ENCODE data around the gene TPGS2. TPM values are rescaled to one million over a fixed set of nuclear protein-coding genes. Genes with fewer than 3 reads are reported as not detected.
A peak's percentile ranks its signal among the peaks of the same experiment; 100 is the strongest.

TPGS2 gene
- total RNA-seq, 1 donor from 2014 or later, result 65.2 TPM

- H3K9me3 ChIP-seq, result no peaks in the 10 kb centered on the region
- no peak for DNase-seq
- H3K36me3 ChIP-seq, result peaks cover 9% of the 10 kb centered on the region
- no peak for ATAC-seq
- H3K4me1 ChIP-seq, result no peaks in the 10 kb centered on the region
- no peak overlapping the region for H3K27ac ChIP-seq
- intact Hi-C loops (cut with DNase I), result no loop called here
- TF ChIP-seq CTCF (IDR thresholded peaks at IDR 0.05), result no peak
- no peaks in the 10 kb centered on the region for H3K27me3 ChIP-seq (ENCODE audit: low read depth)
- H3K4me3 ChIP-seq, result no peak overlapping the region
Measured at GRCh38 chr18:36775396-36775795, 53.4 kb downstream of the TPGS2 start.

DNA sequence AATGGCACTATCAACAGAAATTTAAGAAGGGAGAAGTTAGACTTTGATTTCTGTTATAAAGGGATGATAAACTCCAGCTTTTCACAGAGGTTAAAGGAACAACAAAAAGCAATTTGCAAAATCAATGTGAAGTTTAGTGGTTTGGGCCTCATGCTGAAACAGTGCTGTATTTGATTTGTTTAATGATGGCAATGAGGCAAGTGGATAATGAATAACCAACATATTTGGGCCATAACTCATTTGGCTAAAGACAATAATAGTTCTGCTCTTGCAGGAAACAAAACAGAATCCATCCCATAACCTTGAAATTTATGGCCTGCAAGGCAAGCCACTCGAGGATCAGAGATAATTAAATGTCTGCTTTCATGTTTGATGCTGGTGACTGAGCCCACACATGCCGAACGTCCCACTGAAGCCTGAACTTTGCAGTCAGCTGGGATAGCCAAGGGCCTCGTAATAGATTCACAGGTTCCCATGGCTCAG lies 56.5 kb downstream of the TPGS2 start:
- intact Hi-C loops (cut with DNase I), result no loop called here
- no peak for TF ChIP-seq CTCF (IDR thresholded peaks at IDR 0.05)
- Histone ChIP-seq H3K36me3 (no peaks in the 10 kb centered on the region), H3K27ac (no peak overlapping the region), H3K27me3 (ENCODE audit: low read depth) (no peaks in the 10 kb centered on the region), H3K4me1 (no peaks in the 10 kb centered on the region), H3K9me3 (no peaks in the 10 kb centered on the region), H3K4me3 (no peak overlapping the region)
- DNase-seq (no peak), ATAC-seq (no peak)

DNA sequence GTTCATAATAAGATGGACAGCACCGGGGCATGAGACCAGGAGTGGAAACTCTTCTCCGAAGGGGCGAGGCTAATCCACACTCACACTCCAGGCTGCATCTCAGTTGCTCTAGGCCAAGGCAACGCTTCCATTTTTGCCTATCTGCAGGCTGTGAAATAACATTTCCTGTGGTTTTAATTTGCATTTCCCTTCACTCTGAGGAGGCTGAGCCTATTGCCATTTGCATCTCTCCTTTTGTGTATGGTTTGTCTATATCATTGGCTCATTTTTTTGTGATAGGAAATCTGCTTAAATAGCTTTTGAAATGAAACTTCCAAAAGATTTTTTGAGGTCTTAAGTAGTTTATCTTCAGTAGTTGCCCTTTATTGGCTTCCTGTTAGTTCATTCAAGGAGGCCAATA lies 57.6 kb downstream of the TPGS2 start:
- no peaks in the 10 kb centered on the region for H3K9me3 ChIP-seq
- H3K4me1 ChIP-seq, result no peaks in the 10 kb centered on the region
- no peak for DNase-seq
- H3K27me3 ChIP-seq (ENCODE audit: low read depth), result no peaks in the 10 kb centered on the region
- intact Hi-C loops (cut with DNase I), result no loop called here
- no peaks in the 10 kb centered on the region for H3K36me3 ChIP-seq
- no peak overlapping the region for H3K4me3 ChIP-seq
- no peak for ATAC-seq
- no peak for TF ChIP-seq CTCF (IDR thresholded peaks at IDR 0.05)
- no peak overlapping the region for H3K27ac ChIP-seq

DNA sequence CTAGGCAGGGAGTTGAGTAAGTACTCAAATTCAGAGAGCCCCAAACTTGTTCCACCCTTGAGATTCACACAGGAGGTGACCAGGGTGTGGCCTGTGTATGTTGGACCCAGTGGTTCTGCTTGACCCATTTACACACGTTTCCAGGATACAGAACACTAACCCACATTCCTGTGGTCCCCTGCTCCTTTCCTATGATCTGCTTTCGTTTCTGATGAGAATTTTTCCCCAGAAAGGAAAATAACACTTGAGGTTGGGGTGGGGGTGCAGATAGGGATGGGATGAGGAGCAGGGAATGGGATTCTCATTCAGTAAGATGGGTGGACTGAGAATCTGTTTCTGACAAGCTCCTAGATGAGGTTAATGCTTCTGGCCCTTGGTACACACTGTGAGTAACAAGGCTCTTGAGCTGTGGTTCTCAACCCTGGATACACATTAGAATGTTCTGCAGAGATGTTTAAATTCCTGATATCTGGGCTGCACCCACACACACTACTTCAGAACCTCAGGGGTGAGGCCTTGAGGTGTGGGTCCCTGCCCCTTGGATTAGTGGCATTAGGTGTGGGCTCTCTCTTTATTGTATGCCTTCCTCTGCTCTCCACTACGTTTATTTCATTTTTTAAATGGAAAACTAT lies 58.4 kb downstream of the TPGS2 start:
- DNase-seq (no peak), ATAC-seq (peak; percentile 80 to 81)
- Histone ChIP-seq H3K4me1 (no peaks in the 10 kb centered on the region), H3K9me3 (no peaks in the 10 kb centered on the region), H3K36me3 (no peaks in the 10 kb centered on the region), H3K4me3 (no peak overlapping the region), H3K27ac (peak overlapping the region; percentile 28), H3K27me3 (ENCODE audit: low read depth) (no peaks in the 10 kb centered on the region)
- TF ChIP-seq CTCF (IDR thresholded peaks at IDR 0.05), result no peak
- intact Hi-C loops (cut with DNase I), result no loop called here

- peak; percentile 59 to 76 for ATAC-seq
- Histone ChIP-seq H3K27me3 (ENCODE audit: low read depth) (no peaks in the 10 kb centered on the region), H3K4me1 (no peaks in the 10 kb centered on the region), H3K4me3 (no peak overlapping the region), H3K9me3 (no peaks in the 10 kb centered on the region), H3K36me3 (no peaks in the 10 kb centered on the region), H3K27ac (peak overlapping the region; percentile 28)
- peak; percentile 49 for TF ChIP-seq CTCF (IDR thresholded peaks at IDR 0.05)
- intact Hi-C loops (cut with DNase I), result no loop called here
- DNase-seq, result peak; percentile 55
Measured at GRCh38 chr18:36769611-36770314, 59.0 kb downstream of the TPGS2 start.

Data from lower lobe of right lung (tissue), 2 donors.